HG03135 (cell line): Measurements from ENCODE around the gene C1S.

Source experiments
- ATAC-seq: cut with Tn5 transposase; IDR thresholded peaks from one replicate; pipeline ENCODE4 v1.9.1; 2021; ENCODE audit warnings: mild to moderate bottlenecking, moderate library complexity; ENCODE audit not compliant: unreplicated experiment

Gene C1S

GRCh38 chr12:7075518-7075917 is 15.0 kb downstream of the C1S start:
- no peak for ATAC-seq

GRCh38 chr12:7075939-7076338 is 15.4 kb downstream of the C1S start:
- ATAC-seq = no peak

GRCh38 chr12:7076493-7076892 is 16.0 kb downstream of the C1S start:
- ATAC-seq = no peak

DNA sequence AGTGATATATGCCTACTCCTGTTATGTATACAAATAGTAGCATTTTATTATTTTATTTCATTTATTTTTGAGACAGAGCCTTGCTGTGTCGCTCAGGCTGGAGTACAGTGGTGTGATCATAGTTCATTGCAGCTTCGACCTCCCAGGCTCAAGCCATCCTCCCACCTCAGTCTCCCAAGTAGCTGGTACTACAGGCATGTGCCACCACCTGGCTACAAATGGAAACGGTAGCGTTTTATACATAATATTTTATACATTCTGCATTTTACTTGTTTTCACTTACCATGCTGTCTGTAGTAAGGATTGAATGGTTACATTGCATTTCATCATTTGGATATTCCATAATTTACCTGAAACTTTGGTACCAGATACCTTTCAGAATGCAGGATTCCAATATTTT is 17.6 kb downstream of the C1S start:
- ATAC-seq = no peak

DNA sequence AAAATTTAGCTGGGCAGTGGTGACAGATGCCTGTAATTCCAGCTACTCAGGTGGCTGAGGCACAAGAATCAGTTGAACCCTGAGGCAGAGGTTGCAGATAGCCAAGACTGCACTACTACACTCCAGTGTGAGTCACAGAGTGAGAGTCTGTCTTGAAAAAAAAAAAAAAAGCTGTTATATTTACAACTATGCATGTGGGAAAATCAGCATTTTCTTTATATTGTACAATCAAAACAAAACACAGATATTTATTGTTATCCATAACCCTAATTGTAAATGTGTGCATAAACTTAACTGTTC is 19.3 kb downstream of the C1S start:
- ATAC-seq = no peak

DNA sequence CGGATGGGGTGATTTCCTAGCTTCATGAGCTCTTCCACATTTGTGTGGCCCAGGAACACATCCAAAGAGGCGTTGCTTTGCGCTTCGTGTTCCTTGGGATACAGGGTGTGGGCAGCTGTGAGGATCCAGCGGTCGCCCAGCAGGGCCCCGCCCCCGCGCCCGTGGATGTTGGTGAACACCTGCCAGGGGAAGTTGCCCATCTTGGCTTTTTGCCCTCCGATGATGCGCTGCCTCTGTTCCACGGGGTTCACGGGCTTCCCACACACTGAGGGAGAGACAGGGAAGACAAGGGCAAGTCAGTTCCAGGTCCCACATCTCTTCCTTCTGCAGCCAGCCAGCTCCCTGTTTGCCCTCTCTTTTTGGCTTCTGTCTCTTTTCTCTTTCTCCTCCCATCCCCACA is 20.5 kb downstream of the C1S start:
- no peak for ATAC-seq

- no peak for ATAC-seq
These were observed 22.6 kb downstream of the C1S start for GRCh38 chr12:7083125-7083524.

GRCh38 chr12:7089196-7089871 is 28.8 kb downstream of the C1S start:
- no peak for ATAC-seq

- ATAC-seq = no peak
These were observed 29.9 kb downstream of the C1S start for GRCh38 chr12:7090222-7090998.

DNA sequence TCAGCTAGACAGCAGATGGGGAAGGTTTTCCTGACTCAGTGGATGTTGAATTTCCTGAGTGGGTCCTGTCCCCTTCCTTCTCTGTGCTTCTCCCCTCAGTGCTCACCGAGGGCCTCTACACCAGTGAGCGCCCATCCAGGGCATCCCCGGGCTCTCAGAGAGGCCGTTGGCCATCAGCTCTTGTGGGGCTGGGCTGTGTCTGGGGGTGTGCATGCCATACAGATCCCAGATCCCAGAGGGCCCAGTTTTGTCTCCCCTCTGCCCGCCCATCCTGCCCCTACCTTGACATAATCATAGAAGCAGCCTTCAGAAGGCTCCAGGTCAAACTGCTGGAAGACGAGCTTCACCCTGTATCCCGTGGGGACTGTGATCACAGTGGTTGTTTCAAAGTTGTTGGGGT is 30.7 kb downstream of the C1S start:
- no peak for ATAC-seq

DNA sequence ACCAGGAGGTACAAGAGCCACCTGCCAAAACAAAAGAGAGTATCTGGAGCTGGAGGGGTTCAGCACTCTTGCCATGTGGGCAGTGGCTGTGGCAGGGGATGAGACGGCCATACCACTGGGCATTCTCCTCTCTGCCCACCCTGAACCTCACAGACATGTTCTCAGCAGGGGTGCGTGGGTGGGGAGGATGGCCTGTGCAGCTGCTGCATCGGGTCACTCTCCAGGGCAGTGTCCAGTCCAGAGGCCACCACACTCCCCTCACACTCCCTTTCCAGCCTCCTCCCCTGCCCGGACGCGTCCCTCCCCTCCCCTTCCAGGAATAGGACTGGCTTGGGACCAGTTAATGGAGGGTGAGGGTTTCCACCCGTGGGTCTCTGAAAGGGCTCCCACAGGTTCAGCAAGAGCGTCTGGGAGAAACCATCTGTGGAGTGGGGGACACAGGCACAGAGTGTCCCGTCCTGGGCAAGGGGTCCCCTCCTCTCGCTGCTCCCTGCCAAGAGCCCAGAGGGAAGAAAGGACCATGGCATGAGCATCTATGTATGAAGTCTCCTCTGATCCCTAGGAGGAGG is 31.2 kb downstream of the C1S start:
- no peak for ATAC-seq

DNA sequence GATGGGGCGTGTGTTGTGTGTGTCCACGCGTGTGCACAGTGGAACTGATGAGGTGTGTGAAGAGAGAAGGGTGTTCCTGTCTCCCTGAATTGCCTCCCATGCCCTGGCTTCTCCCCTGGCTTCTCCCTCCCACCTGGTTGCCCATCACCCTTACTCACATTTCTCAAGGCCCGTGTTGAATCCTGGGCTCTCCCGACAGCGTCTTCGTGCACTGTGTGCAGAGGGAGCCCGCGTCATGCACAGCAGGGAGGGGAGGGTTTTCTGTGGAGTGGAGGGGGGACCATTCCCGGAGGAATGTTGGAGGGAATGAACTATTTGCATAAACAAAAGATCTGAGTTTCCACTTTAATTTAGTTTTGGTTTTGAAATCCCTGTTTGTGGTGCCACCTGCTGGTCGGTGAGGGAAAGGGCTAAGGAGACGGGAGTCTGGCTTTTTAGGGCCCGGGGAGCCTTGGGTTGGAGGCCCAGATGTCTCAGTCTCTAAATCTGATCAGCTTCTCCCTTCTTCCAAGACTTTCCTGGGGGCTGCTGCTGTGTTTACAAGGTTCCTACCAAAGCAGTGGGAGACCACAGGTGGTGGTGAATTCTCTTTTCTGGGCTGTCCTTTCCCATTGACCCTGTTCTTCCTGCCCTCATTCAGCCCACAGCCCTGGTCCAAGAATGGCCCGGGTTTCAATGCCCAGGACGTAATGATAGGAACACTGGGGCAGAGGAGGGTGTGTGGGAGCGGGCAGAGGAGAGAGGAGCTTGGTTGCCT is 31.9 kb downstream of the C1S start, which contains the start of gene C1R:
C1R (minus strand) TSS at position 217 of the 757 bp plus-strand sequence; CDS start at position 160, 57 bp downstream.
- ATAC-seq = no peak

- no peak for ATAC-seq
These were observed 32.5 kb downstream of the C1S start for GRCh38 chr12:7092986-7093460.

GRCh38 chr12:7093486-7093885 is 33.0 kb downstream of the C1S start:
- ATAC-seq = no peak

DNA sequence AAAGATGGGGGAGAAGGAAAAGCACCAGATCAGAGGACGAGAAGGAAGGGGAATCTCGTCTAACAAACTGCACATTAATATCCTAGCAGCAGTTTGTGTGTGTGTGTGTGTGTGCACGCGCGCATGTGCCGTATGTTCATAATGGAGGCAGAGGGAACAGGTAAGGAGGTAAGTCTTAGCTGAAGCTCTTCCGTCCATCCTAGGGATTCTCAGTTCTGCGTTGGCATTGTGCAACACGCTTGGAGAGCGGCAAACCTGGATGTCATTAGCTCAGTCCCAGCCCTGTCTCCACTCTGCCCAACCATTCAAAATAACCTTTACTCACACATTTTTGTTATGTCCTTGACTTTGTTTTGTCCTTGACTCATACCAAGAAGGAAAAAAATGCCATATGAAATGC is 33.4 kb downstream of the C1S start:
- ATAC-seq = no peak

GRCh38 chr12:7096006-7096932 is 35.8 kb downstream of the C1S start:
- ATAC-seq = no peak

- ATAC-seq = no peak
These were observed 36.5 kb downstream of the C1S start for GRCh38 chr12:7096979-7097378.

DNA sequence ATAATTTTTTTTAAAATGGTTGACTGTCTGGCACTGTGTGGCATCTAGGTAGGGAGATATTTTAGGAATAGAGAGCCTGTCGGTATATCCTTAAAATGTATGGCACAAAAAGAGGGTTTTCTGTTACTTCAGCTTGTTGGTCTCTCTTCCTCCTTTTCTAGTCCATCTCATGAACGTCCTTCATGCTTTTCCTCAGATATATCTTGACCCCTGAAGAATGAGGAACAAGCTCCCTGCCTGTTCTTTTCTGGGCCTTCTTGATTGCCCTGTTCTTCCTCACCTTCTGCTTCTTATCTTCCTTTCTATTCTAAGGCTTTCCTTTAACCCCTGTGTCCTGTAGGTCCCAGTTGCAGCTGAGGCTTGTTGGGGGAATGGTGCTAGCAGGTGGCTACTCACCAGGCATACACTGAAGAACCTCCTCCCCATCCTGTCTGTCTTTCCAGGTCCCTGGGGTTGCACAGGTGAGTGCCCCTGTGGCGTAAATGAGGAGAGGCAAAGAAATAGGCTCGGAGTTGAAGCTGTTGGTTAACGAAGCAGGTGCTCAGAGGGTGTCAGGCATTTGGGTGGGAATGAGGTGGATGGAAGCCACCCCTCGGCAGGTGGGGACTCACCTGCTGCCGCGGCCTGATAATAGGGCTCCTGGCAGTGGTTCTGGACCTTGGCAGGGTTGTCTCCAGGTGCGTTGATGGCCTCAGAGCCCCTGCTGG is 38.9 kb downstream of the C1S start:
- ATAC-seq = no peak

- no peak for ATAC-seq
These were observed 39.7 kb downstream of the C1S start for GRCh38 chr12:7100239-7100638.
